ENCODE measurements around the gene PPDPF.

DNA sequence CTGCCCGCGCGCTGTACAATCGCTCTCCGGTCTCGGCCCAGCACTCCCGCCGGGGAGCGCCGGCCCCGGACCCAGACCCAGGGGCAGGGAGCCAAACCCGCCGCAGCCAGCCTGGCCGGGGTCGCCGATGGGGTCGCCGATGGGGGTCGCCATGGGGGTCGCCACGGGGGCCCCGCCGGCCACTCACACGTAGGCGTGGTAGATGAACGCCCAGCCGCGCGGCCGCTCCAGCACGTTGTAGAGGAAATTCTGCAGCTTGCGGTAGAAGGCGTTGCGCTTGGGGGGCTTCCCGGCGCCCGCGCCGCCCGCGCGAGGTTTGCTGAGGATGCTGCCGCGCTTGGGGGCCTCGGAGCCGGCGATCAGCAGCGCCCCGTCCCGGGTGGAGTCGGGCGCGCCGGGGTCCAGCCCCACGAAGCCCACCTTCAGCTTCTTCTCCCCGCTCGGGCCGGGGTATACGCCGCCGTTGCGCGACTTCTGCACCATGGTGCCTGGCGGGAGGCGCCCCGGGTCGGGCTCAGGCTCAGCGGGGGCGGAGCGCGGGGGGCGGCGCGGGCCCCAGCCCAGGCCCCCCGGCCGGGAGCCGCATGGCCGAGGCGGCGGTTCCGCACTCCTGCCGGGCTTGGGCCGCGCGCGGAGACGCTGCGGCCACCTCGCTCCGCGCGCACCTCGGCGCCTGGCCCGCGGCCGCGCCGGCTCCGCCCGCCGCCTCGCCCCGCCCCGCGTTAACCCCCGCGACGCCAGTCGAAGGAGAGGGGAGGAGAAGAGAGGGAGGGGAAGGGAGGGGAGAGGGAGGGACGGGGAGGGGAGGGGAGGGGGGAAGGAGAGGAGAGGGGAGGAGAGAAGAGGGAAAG lies 48.4 kb upstream of the PPDPF start, which contains the start of gene KCNQ2:
- TF ChIP-seq CTCF (IDR thresholded peaks at IDR 0.05), result no peak
- no peak for TF ChIP-seq POLR2A (IDR thresholded peaks at IDR 0.05)
